HG02610 (cell line): ENCODE results near the gene WNT11.

Experiments used
- ATAC-seq: cut with Tn5 transposase; IDR thresholded peaks from one replicate; pipeline ENCODE4 v1.9.1; 2021; ENCODE audit warnings: mild to moderate bottlenecking, moderate library complexity; ENCODE audit not compliant: unreplicated experiment

The WNT11 gene

GRCh38 chr11:76206327-76207081, at the start of gene WNT11:
Gene WNT11, minus strand, starts transcription at chr11:76206502. Its CDS starts 95 bp downstream, at chr11:76206407.
- ATAC-seq = no peak

GRCh38 chr11:76253416-76253815, 47.1 kb upstream of the WNT11 start:
- no peak for ATAC-seq

GRCh38 chr11:76252631-76253070, 46.3 kb upstream of the WNT11 start:
- no peak for ATAC-seq

- no peak for ATAC-seq
Observed at GRCh38 chr11:76251576-76251975, 45.3 kb upstream of the WNT11 start.

- no peak for ATAC-seq
Observed at GRCh38 chr11:76251226-76251575, 44.9 kb upstream of the WNT11 start.

- no peak for ATAC-seq
Observed at GRCh38 chr11:76250520-76251225, 44.4 kb upstream of the WNT11 start.

- ATAC-seq = no peak
Observed at GRCh38 chr11:76249195-76249741, 43.0 kb upstream of the WNT11 start.

GRCh38 chr11:76248210-76248609, 41.9 kb upstream of the WNT11 start:
- ATAC-seq = no peak

- ATAC-seq = no peak
Observed at GRCh38 chr11:76247091-76247490, 40.8 kb upstream of the WNT11 start.

- ATAC-seq = no peak
Observed at GRCh38 chr11:76246271-76246933, 40.1 kb upstream of the WNT11 start.

GRCh38 chr11:76245720-76246119, 39.4 kb upstream of the WNT11 start:
- no peak for ATAC-seq

GRCh38 chr11:76244316-76244851, 38.1 kb upstream of the WNT11 start:
- ATAC-seq = no peak

- no peak for ATAC-seq
Observed at GRCh38 chr11:76243957-76244285, 37.6 kb upstream of the WNT11 start.

GRCh38 chr11:76243193-76243956, 37.1 kb upstream of the WNT11 start:
- no peak for ATAC-seq

- ATAC-seq = no peak
Observed at GRCh38 chr11:76242004-76242779, 35.9 kb upstream of the WNT11 start.

- no peak for ATAC-seq
Observed at GRCh38 chr11:76241243-76242000, 35.1 kb upstream of the WNT11 start.

GRCh38 chr11:76240666-76241065, 34.4 kb upstream of the WNT11 start:
- no peak for ATAC-seq

- ATAC-seq = no peak
Observed at GRCh38 chr11:76240161-76240540, 33.8 kb upstream of the WNT11 start.

GRCh38 chr11:76239483-76240160, 33.3 kb upstream of the WNT11 start:
- ATAC-seq = no peak
